Measurements from ENCODE around the gene COL26A1. TPM values are rescaled to one million over a fixed set of nuclear protein-coding genes. Genes with fewer than 3 reads are reported as not detected.

Gene COL26A1
- total RNA-seq, 1 donor from 2014 or later, result not detected

DNA sequence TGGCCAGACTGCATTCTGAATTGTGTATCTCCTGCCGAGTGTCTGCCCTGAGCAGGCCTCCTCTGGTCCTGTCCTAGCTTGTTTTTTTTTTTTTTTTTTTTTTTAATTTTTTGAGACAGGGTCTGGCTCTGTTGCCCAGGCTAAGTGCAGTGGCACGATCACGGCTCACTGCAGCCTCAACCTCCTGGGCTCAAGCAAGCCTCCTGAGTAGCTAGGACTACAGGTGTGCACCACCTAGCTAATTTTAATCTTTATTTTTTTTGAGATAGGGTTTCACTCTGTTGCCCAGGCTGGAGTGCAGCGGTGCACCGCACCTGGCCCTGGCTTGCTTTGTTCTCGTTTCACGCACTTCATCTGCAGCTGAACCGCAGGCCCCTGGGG, 23.5 kb downstream of the COL26A1 start:
- H3K4me1 Mint-ChIP-seq, result peaks cover 30% of the 10 kb centered on the region
- H3K27me3 Mint-ChIP-seq, result peaks cover 5% of the 10 kb centered on the region
- DNase-seq (no peak), ATAC-seq (ENCODE audit: low read depth) (no peak)
- no peak for TF ChIP-seq CTCF (IDR thresholded peaks at IDR 0.05)
- intact Hi-C loops (cut with micrococcal nuclease), result no loop called here
- H3K27ac Mint-ChIP-seq, result no peak overlapping the region
- no peaks in the 10 kb centered on the region for H3K36me3 Mint-ChIP-seq (ENCODE audit: low read depth)
- ChIA-PET POLR2A (interaction anchor here (1.1 kb wide), 1 partner anchor 25 kb away, joined by 4 read pairs; no protein-coding TSS in a partner anchor), CTCF (interaction anchor here (1.3 kb wide), 1 partner anchor 25 kb away, joined by 6 read pairs; no protein-coding TSS in a partner anchor)
- peaks cover 2% of the 10 kb centered on the region for H3K9me3 Mint-ChIP-seq
- no peak overlapping the region for H3K4me3 Mint-ChIP-seq

DNA sequence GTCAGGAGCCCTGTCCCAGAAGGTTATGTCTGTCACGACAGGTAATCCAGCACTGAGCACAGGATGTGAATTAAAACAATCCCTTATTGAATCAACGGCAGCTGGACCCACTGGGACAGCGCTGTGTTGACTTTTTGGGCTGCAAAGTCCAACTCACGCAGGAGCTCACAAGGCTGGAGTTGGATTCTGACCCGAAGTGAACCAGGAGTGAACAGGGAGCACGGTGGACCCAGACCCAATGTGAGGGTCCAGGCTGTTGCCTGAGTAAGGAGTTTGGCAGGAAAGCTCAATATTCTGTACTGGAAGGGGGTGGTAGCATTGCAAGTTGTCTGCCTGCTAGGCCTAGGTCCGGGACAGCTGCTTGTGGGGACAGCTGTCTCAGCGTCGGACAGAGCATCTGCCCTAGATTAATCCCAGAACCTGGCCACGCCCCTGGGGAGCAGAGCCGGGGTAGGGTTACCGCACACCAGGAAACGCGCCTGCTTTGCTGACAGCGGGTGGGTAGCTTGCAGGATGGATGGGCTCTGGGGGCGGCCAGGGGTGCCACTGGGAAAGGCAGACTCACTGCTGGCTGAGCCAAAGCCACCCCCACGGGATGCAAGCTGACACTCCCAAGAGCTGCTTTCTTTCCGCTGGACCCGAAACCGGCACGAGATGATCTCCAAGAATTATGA, 24.0 kb downstream of the COL26A1 start:
- TF ChIP-seq CTCF (IDR thresholded peaks at IDR 0.05), result no peak
- CTCF ChIA-PET, result interaction anchor here (0.6 to 1.3 kb wide), 3 partner anchors 9 to 132 kb away, joined by 3 to 6 read pairs (median 3); no protein-coding TSS in a partner anchor
- H3K4me1 Mint-ChIP-seq, result peaks cover 34% of the 10 kb centered on the region
- no peaks in the 10 kb centered on the region for H3K36me3 Mint-ChIP-seq (ENCODE audit: low read depth)
- POLR2A ChIA-PET, result interaction anchor here (1.1 kb wide), 1 partner anchor 25 kb away, joined by 4 read pairs; no protein-coding TSS in a partner anchor
- no peak overlapping the region for H3K27ac Mint-ChIP-seq
- no peak overlapping the region for H3K4me3 Mint-ChIP-seq
- ATAC-seq (ENCODE audit: low read depth) (no peak), DNase-seq (no peak)
- peaks cover 5% of the 10 kb centered on the region for H3K27me3 Mint-ChIP-seq
- no peaks in the 10 kb centered on the region for H3K9me3 Mint-ChIP-seq
- intact Hi-C loops (cut with micrococcal nuclease), result no loop called here

DNA sequence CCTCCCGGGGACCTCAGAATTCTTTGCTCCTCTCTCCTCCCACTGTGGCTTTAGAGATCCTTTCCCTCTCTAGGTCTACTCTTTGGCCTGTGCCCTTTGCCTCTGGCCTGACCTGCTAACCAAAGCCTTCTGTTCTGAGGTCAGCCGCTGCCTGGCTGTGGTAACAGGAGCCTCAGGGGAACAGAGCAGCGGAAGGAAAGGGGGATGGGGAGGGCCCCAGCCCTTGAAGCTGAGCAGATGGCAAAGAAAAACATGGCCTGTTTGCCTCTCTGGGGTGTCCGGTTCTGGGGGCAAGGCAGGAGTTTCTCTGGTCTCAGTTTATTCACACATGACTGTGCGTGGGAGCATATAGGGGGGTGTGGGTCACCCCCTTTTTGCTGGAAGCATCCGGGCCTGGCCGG, 28.2 kb downstream of the COL26A1 start:
- Mint-ChIP-seq H3K4me3 (peak overlapping the region; percentile 67), H3K4me1 (peaks cover 43% of the 10 kb centered on the region), H3K27ac (peak overlapping the region; percentile 77), H3K9me3 (no peaks in the 10 kb centered on the region), H3K27me3 (peaks cover 5% of the 10 kb centered on the region), H3K36me3 (ENCODE audit: low read depth) (no peaks in the 10 kb centered on the region)
- peak; percentile 41 for DNase-seq
- intact Hi-C loops (cut with micrococcal nuclease), result loop anchor here (1.0 to 5.0 kb wide), 3 partner anchors 20 to 69 kb away; partner anchors contain the start of gene IFT22
- CTCF ChIA-PET, result interaction anchor here (1.5 to 1.8 kb wide), 2 partner anchors 21 to 26 kb away, joined by 8 read pairs; no protein-coding TSS in a partner anchor
- POLR2A ChIA-PET, result interaction anchor here (0.5 kb wide), 1 partner anchor 50 kb away, joined by 4 read pairs; no protein-coding TSS in a partner anchor
- peak; percentile 96 for ATAC-seq (ENCODE audit: low read depth)
- no peak for TF ChIP-seq CTCF (IDR thresholded peaks at IDR 0.05)

DNA sequence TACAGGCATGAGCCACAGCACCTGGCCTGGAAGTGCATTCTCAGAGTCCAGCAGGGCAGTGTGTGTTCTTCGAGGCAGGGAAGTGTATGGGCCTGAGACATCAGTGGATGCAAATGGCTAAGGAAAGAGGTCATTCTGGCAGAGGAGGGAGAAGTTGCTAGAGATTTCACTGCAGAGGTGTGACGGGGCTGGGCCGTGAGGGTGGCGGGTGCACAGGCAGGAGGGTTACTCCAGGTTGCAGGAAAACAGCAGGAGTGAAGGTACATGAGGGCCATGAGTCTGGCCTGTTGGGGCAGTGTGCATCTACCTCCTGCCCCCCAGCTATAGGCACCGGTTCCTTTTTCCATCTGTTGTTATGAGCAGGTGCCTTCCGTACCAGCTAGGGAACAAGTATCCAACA, 29.3 kb downstream of the COL26A1 start:
- Mint-ChIP-seq H3K27me3 (peaks cover 4% of the 10 kb centered on the region), H3K4me1 (peaks cover 36% of the 10 kb centered on the region), H3K9me3 (no peaks in the 10 kb centered on the region), H3K36me3 (ENCODE audit: low read depth) (no peaks in the 10 kb centered on the region), H3K4me3 (peak overlapping the region; percentile 44), H3K27ac (no peak overlapping the region)
- TF ChIP-seq CTCF (IDR thresholded peaks at IDR 0.05), result no peak
- ChIA-PET POLR2A (interaction anchor here (0.6 kb wide), 1 partner anchor 1918 kb away, joined by 3 read pairs; no protein-coding TSS in a partner anchor), CTCF (interaction anchor here (0.9 to 1.8 kb wide), 4 partner anchors 19 to 49 kb away, joined by 3 to 8 read pairs (median 6); no protein-coding TSS in a partner anchor)
- ATAC-seq (ENCODE audit: low read depth), result no peak
- intact Hi-C loops (cut with micrococcal nuclease), result loop anchor here (1.0 to 5.0 kb wide), 3 partner anchors 19 to 70 kb away; partner anchors contain the start of gene IFT22
- DNase-seq, result no peak

GRCh38 chr7:101393865-101394264, 31.2 kb downstream of the COL26A1 start:
- ChIA-PET CTCF (no interaction called here), POLR2A (no interaction called here)
- ATAC-seq (ENCODE audit: low read depth), result no peak

More at GRCh38 chr7:101393865-101394264, 31.2 kb downstream of the COL26A1 start:
- DNase-seq, result no peak
- H3K27me3 Mint-ChIP-seq, result peaks cover 11% of the 10 kb centered on the region
- intact Hi-C loops (cut with micrococcal nuclease), result loop anchor here (5.0 kb wide), 1 partner anchor 72 kb away; the partner anchor contains the start of gene IFT22
- no peaks in the 10 kb centered on the region for H3K36me3 Mint-ChIP-seq (ENCODE audit: low read depth)
- H3K4me3 Mint-ChIP-seq, result no peak overlapping the region
- no peak for TF ChIP-seq CTCF (IDR thresholded peaks at IDR 0.05)
- no peaks in the 10 kb centered on the region for H3K9me3 Mint-ChIP-seq
- no peak overlapping the region for H3K27ac Mint-ChIP-seq
- peaks cover 28% of the 10 kb centered on the region for H3K4me1 Mint-ChIP-seq

Data from activated B cell treated with CpG ODN at 0.5 μM for 24 hours (primary cell).